GM18909 (cell line): Measurements from ENCODE around the gene GRXCR2.
"Not testable (repeated sequence)": the region's sequence is repeated elsewhere in the genome, so short reads cannot be mapped to it uniquely, and the experiment has no call there.

ENCODE experiments used
- ATAC-seq: cut with Tn5 transposase; IDR thresholded peaks from one replicate; pipeline ENCODE4 v1.9.1; 2021; ENCODE audit warnings: mild to moderate bottlenecking; ENCODE audit not compliant: unreplicated experiment, poor library complexity

The GRXCR2 gene

DNA sequence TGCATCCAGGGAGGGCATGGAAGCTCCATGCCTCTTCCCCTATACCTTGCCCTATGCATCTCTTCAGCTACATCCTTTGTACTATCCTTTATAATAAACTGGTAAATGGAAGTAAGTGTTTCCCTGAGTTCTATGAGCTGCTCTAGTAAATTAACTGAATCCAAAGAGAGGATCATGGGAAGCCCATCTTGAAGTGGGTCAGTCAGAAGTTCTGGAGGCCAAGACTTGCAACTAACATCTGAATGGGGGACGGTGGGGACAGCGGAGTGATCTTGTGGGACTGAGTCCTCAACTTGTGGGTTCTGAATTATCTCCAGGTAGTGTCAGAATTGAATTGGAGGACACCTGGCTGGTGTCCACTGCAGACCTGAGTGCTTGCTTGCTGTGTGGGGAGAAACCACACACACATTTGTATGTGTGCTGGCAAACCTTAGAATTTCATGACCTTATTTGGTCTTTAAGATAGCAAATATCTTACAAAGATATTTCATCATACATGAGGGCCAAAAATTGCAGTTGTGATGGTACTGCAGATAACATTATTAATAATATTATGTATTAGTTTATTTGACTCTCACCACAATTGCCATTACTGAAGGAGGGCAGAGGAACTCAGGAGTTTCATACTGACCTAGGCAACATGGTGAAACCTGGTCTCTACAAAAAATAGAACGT lies 32.2 kb downstream of the GRXCR2 start:
- ATAC-seq: no peak

DNA sequence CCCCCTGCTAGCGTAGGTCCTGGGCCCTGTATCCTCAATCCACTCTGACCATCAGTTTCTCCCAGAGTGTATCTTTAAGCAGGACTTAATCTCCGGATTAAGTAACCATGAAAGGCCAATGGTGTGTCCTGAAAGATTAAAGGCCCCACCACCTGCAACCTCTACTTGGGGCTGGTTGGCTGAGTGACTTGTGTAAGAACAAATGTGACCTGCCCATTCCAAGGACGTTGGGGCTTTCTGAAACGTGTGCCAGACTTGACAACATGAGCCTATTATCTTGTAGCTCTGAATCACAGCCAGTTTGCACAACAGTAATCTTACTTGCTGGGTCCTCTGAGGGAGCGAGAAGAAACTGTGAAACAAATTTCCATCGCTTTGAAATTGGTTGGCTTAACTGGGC lies 34.5 kb downstream of the GRXCR2 start:
- no peak for ATAC-seq

DNA sequence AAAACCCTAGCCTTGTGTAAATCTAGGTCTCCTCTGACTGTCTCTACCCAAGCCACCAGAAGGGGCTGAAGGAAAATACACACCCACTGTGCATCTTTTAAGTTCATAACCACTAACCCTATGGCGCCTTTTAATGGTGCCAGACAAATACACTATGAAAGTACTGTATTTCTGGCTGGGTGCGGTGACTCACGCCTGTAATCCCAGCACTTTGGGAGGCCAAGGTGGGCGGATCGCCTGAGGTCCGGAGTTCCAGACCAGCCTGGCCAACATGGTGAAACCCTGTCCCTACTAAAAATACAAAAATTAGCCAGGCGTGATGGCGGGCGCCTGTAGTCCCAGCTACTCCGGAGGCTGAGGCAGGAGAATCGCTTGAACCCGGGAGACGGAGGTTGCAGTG lies 36.6 kb downstream of the GRXCR2 start:
- ATAC-seq: not testable (repeated sequence)

DNA sequence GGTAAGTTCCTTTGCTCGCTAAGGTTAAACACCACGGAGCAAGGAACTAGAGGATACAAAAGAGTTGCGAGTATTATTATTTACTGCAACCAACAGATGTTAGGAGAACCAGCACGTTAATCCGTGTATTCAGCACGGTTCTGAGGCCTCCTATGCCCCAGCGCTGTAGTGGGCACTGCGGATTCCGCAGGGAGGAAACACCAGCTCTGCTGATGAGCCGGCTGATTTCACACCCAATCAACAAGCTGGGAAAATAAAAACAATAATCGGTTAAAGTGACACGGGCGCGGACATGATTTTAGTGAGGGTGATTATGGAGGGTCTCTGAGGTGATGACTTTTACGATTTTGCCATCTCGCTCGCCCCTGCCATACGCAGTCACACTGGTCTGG lies 37.0 kb downstream of the GRXCR2 start:
- ATAC-seq: peak; percentile 6

DNA sequence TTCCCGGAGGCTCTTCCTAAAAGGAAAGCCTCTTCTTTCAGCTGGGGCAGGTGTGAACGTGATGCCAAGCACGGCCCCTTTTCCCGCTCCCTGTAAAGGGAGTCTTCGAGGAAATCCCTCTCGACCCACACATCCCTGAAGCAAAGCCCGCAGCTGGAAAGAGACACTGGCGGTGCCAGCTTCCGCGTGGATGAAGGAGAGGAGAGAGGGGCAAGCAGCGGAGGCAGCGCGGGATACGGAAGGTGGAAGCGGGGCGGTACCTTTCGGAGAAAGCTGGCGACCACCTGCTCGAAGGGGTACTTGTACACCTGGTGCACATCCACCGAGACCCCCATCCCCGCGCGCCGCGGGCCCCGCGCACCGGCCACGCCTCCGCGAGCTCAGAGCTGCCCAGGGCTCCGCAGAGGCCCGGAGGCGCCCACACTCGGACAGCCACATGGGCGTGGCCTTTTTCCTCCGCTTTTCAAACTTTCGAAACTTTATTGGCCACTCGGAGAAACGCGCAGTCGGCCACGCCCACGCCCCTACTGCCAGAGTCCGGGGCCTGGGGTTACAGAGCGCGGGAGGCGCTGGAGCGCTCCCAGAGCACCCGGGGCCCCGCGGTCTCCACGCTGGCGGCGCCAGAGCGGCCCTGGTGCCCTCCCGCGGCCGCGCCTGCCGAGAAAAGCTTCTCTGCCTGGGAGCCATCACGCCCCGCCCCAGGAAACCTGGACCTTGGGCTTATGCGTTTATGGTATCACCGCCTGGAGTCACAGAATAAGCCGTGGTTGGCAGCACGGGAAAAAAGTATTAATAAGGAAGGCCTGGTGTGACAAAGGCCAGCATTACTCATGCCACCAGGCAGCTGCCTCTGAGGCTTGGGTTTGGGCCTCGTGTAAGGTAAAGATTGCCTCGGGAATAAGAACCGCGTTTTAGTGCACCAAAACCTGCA lies 37.6 kb downstream of the GRXCR2 start, which contains the start of gene PRELID2:
PRELID2 (minus strand) TSS at position 426 of the 931 bp plus-strand sequence; CDS start at position 335, 91 bp downstream.
- ATAC-seq: peak; percentile 86

DNA sequence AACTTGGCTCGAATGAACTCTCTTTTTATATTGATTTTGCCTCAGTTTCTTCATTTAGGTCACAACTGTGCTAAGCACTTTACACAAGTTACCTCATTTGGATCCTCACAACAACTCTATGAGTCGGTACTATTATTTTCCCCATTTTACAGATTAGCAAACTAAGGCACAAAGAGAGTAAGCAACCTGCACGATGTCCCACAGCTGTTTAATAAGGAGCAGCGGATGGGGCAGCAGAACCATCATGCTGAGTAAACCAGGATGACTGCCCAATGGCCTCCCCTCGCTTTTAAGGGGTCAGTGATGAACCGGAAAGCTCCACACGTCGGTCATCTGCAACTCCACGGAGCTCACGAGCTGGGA lies 38.3 kb downstream of the GRXCR2 start:
- peak; percentile 4 for ATAC-seq

DNA sequence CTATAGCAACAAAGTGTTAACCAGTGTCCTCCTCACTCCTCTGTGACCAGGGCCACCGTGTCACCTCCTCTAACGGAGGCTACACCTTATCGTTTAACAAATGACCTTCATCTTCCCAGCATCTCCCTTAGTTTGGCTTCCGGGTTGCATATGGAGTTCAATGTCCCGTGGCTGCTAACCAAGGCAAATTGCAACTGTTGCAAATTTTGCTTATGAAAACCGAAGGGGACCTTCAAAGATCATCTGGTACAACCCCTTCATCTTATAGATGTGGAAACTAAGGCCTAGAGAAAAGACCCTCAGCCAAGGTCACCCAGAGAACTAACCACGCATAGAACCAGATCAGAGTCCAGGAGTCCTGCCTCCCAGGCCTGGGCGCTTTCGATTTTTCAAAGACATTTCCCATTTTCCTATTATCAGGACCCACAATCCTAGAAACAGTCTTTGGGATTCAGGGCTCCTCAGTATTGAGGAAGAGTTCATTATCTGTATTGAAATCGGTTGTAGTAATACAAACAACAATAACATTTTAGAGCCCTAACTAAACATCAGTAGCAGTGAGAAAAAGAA lies 39.1 kb downstream of the GRXCR2 start:
- ATAC-seq: no peak

DNA sequence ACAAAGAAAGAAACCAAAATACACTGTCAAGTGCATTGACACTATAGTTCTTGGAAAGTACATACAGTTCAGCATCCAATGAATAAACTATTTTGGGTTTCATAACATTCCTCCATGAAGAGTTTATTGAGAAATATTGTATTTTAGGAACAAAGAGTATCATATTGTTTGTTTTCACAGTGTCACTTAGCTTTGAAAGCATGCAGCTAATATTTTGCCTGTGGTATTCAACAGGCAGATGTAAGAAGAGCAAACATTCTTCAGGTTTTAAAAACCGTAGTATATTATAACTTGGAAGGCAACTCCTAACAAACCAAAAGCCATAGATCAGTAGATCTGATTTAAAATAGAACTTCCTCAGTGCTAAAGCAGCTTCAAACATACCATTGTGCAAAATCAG lies 42.2 kb downstream of the GRXCR2 start:
- ATAC-seq: no peak

DNA sequence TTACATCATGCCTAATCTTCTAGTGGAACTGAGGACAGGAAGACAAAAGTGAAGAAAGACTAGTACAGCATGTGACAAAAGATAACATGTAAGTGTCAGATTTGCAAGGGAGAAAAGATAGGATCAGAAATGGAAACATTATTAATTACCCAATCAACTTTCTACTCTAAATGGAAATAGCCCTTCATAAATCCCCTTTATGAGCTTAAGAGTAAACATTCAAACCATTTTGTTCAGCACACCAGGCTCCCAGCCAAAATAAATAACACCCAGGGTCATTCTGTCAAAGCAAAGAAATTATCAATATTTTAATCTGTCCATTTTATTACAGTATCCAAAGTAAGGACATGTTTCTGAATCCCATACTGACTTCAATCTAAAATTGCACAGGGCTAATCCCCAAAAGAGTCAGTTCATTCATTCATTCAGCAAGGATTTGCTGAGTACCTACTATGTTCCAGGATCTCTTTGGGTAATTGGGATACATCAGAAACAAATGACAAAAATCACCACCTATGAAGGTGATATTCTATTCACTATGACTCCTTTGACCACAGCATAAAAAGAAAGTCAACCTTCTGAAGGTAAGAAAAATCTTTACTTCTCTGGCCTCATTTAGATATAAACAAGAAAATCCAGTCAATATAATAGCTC lies 43.0 kb downstream of the GRXCR2 start:
- ATAC-seq: no peak

DNA sequence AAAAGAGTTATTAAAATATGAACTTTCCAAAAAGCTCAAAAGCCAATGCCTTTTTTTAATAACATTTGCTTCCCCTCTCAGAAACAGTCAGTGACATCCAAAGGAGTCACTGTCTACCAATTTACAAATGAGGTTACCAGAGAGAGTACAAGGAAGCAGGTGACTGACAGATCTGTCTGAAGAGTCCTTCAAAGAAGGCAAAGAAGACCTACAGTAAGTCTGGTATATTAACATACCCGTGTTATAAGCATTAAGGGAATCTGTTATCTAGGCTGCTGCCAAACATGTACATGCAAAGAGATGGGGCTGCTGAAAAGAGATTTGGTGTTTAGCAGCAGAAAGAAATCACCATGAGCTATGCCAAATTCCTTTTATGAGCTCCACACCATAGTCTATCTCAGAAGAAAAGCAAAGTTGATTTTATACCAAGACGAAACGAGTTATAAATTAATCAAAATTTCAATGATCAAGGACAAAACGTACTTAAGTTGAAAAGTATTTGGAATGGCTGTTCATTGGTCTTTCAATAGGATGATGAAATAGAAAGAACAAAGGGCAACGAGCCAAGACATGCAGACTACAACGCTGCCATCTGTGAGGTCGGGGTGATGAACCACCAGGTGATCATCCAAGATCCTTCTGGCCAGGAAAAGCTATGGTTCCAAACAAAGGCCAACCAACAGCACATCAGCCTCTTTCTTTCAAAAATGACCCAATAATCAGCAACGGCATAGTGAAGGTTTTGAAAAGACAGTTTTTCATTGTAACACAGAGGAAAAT lies 45.7 kb downstream of the GRXCR2 start:
- ATAC-seq: no peak

DNA sequence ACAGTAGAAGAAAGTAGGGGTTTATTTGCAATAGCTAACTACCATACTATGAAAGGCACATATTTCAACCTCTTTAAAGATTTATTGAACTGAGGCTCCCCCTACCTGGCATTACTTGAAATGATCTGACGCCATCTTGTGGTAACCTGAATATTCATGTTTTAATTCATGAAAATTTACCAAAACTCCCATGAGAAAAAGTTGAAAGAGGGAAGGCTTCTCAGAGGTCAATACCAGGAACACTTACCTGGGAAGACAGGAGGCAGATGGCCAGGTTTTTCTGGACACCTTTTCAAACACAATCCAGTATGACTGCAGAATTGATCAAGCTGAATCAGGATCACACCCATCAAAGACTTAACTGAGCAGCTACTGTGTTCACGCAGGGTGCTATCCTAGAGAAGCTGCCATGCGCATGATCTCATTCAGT lies 47.0 kb downstream of the GRXCR2 start:
- ATAC-seq: peak; percentile 79

DNA sequence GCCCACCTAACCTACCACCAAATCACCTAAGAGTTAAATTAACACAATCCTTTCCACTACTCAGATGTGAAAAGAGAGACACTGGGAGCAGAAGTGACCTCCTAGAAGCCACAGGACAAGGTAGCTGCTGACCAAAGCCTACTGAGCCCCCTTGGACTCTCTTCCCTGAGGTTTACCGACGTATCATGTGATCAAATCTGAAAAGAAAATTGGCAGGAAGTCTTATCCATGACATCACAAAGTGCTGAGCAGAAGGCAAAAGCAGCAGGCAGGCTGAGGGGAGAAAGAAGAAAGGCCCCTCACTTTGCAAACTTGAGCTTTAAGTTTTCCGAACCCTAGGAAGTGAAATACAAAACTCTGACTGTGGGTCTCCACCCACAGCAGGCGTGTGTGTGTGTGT lies 48.8 kb downstream of the GRXCR2 start:
- no peak for ATAC-seq

DNA sequence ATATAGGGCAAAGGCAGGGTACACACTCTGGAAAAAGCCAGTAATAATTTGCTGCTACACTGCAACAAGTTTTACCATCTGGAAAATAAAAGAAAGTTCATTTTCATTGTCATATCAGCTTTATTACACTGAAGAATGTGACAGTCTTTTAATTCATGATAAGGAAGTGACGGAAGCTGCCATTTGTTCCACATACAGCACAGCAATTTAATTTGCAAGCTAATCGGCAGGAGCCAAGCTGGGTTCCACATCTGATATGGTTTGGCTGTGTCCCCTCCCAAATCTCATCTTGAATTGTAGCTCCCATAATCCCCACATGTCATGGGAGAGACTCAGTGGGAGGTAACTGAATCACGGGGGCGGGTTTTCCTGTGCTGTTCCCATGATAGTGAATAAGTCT lies 54.2 kb downstream of the GRXCR2 start:
- ATAC-seq: no peak

DNA sequence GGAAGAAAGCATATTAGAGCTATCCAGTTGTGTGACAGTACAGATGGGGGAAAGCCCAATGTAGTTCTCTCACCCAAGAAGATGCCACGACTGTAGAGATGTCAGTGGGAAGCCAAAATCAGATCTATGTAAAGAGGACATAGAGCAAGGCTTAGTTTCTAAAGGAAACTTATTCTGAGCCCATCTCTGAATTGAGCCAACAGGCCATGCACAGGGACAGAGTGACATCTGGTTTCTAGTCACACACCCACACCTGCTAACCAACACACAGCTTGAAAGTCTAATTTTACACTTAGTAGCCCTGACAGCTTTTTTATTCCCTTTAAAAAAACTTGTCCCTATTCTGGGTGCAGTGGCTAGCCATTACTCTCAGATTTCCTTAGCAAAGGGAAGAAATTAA lies 59.9 kb downstream of the GRXCR2 start:
- no peak for ATAC-seq

DNA sequence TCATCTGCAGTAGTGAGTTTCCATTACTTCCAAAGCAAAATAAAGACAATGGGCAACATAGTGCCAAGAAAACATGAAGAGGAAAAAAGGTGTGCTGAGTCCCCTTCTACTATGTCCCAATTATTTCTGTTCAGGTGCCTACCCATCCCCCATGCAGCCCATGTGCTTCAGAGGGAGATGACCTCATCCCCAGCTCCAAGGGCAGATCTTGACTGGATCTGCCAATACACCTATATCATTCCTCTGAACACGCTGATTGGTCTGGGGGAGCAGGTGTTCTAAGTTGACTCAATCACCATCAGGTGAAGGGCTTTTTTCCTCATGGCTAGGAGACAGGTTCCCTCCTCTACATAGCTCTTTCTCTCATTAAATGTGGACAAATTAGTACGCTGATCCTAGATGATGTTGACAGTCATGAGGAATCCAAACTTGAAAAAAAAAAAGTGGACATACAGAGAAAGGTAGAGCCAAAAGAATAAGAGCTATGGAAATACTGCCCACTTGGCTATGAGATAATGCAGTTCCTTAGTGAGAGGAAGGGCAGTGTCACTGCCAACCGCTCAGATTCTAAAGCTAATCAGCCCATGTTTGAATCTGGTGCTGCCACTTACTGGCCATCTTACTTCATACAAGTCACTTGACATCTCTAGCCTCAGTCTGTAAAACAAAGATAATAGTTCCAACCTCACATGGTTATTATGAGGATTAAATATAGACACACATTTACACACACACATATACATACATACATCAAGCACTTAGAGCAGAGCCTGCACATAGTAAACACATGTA lies 60.8 kb downstream of the GRXCR2 start:
- peak; percentile 46 for ATAC-seq
